CD14-positive monocyte (primary cell): ENCODE data around the gene POFUT2. TPM values are rescaled to one million over a fixed set of nuclear protein-coding genes. Genes with fewer than 3 reads are reported as not detected.

Source experiments
- DNase-seq, 3 donors: peaks; one replicate each; pipeline ENCODE4 v3.0.0-alpha.2; 2011 to 2022
- H2AFZ ChIP-seq: 2 replicates; pipeline ENCODE4 v1.6.0; 2012; ENCODE audit warnings: mild to moderate bottlenecking, low read depth, low read length, inconsistent platforms; ENCODE audit not compliant: insufficient read depth, poor library complexity, severe bottlenecking
- H3K27ac ChIP-seq, 2 donors: 1 replicate in 1 of 2; 2 replicates in 1 of 2; pipeline ENCODE4 v1.5.1; 2012 to 2013; ENCODE audit warnings: low read length in 2 of 2, control low read depth in 1 of 2, inconsistent platforms in 1 of 2, low read depth in 1 of 2, mild to moderate bottlenecking in 1 of 2
- H3K27me3 ChIP-seq, 2 donors: one replicate each; pipeline versions ENCODE4 v1.6.0 to v1.6.1; 2011 to 2013; ENCODE audit warnings: low read length in 2 of 2; ENCODE audit not compliant: control insufficient read depth in 2 of 2, insufficient read depth in 2 of 2
- H3K36me3 ChIP-seq, 2 donors: replicated peaks in 1 of 2; 1 replicate in 1 of 2; 2 replicates in 1 of 2; pipeline versions ENCODE4 v1.5.1 to v1.6.1; 2012 to 2013; ENCODE audit warnings: low read length in 2 of 2, control low read depth in 1 of 2, inconsistent platforms in 1 of 2, mild to moderate bottlenecking in 1 of 2; ENCODE audit not compliant: insufficient read depth in 2 of 2, control insufficient read depth in 1 of 2
- H3K4me1 ChIP-seq, 2 donors: 1 replicate in 1 of 2; 2 replicates in 1 of 2; pipeline versions ENCODE4 v1.5.1 to v1.6.1; 2012 to 2013; ENCODE audit warnings: low read length in 2 of 2, control low read depth in 1 of 2, inconsistent platforms in 1 of 2, mild to moderate bottlenecking in 1 of 2, moderate library complexity in 1 of 2; ENCODE audit not compliant: insufficient read depth in 2 of 2, control insufficient read depth in 1 of 2
- H3K4me2 ChIP-seq: replicated peaks from 2 replicates; pipeline ENCODE3; 2012; ENCODE audit warnings: low read length, moderate library complexity, mild to moderate bottlenecking; ENCODE audit not compliant: poor library complexity, severe bottlenecking; ENCODE audit errors: extremely low read depth
- H3K4me3 ChIP-seq, 3 experiments: fragments of 200-600 bp in 1 of 3; sonication (generic) in 1 of 3; replicated peaks in 1 of 3; 1 replicate in 2 of 3; 2 replicates in 1 of 3; pipeline ENCODE4 v1.5.1; 2011 to 2013; ENCODE audit warnings: low read length in 3 of 3, mild to moderate bottlenecking in 3 of 3, control low read depth in 2 of 3, low read depth in 2 of 3, inconsistent platforms in 1 of 3, moderate library complexity in 1 of 3
- H3K79me2 ChIP-seq: 2 replicates; pipeline ENCODE4 v1.6.0; 2012; ENCODE audit warnings: mild to moderate bottlenecking, control low read depth, inconsistent platforms, low read length, moderate library complexity; ENCODE audit not compliant: insufficient read depth
- H3K9ac ChIP-seq: 2 replicates; pipeline ENCODE4 v1.6.0; 2017; ENCODE audit warnings: low read length, mild to moderate bottlenecking; ENCODE audit not compliant: insufficient read depth, poor library complexity, severe bottlenecking
- H3K9me3 ChIP-seq, 2 donors: replicated peaks in 1 of 2; 1 replicate in 1 of 2; 2 replicates in 1 of 2; pipeline versions ENCODE4 v1.5.1 to v1.6.1; 2012 to 2013; ENCODE audit warnings: low read length in 2 of 2, control low read depth in 1 of 2; ENCODE audit not compliant: control insufficient read depth in 1 of 2, insufficient read depth in 1 of 2
- H4K20me1 ChIP-seq: 2 replicates; pipeline ENCODE4 v1.6.0; 2012; ENCODE audit warnings: mild to moderate bottlenecking, low read length, control low read depth, moderate library complexity; ENCODE audit not compliant: insufficient read depth
- H3K27ac Mint-ChIP-seq, 7 donors: one replicate each; pipeline ENCODE4 v1.8.0; 2020; ENCODE audit warnings: mild to moderate bottlenecking in 7 of 7, mixed read lengths in 7 of 7, moderate library complexity in 6 of 7, inconsistent platforms in 2 of 7
- H3K27me3 Mint-ChIP-seq, 3 donors: one replicate each; pipeline ENCODE4 v1.8.0; 2021 to 2022; ENCODE audit warnings: low read depth in 3 of 3, mild to moderate bottlenecking in 3 of 3, mixed read lengths in 3 of 3, moderate library complexity in 3 of 3, inconsistent platforms in 1 of 3
- H3K36me3 Mint-ChIP-seq, 2 donors: one replicate each; pipeline ENCODE4 v1.8.0; 2020; ENCODE audit warnings: mixed read lengths in 2 of 2, inconsistent platforms in 1 of 2, mild to moderate bottlenecking in 1 of 2
- H3K4me1 Mint-ChIP-seq: one replicate; pipeline ENCODE4 v1.8.0; 2020; ENCODE audit warnings: mild to moderate bottlenecking, mixed read lengths
- H3K4me3 Mint-ChIP-seq, 2 donors: one replicate each; pipeline ENCODE4 v1.8.0; 2020; ENCODE audit warnings: mild to moderate bottlenecking in 2 of 2, mixed read lengths in 2 of 2, moderate library complexity in 1 of 2
- H3K9me3 Mint-ChIP-seq, 7 donors: one replicate each; pipeline ENCODE4 v1.8.0; 2020 to 2022; ENCODE audit warnings: mixed read lengths in 7 of 7, mild to moderate bottlenecking in 6 of 7, moderate library complexity in 6 of 7, inconsistent platforms in 2 of 7
- WGBS: methylation state at CpG from one replicate; pipeline ENCODE4 v1.1.5; 2013; ENCODE audit warnings: missing lambda C conversion rate; ENCODE audit not compliant: insufficient coverage; 5-methylcytosine and 5-hydroxymethylcytosine counted together
- intact Hi-C, 2 donors: fragments of 100-400 bp; cut with micrococcal nuclease; formaldehyde crosslinking; loops; one replicate each; pipeline versions ENCODE4 v1.15.0 to v1.15.1; 2023
- polyA plus RNA-seq, 3 donors: library from polyadenylated mRNA; depleted of rRNA in 1 of 3; unstranded in 2 of 3; stranded (reverse) in 1 of 3; fragments of 300-500 nt in 2 of 3; fragments of >200 nt in 1 of 3; fragmentation: Illumina TruSeq in 2 of 3; gene quantifications; 1 replicate in 2 of 3; 2 replicates in 1 of 3; pipeline ENCODE4 v1.2.3, GENCODE V29; 2012 to 2021
- TF ChIP-seq, protein P1 (sequence below): fragments of 200-600 bp; IDR thresholded peaks from one replicate; pipeline ENCODE4 v1.8.0; 2022; ENCODE audit warnings: antibody characterized with exemption, mild to moderate bottlenecking

Gene POFUT2
- polyA plus RNA-seq, 3 donors, result 1.8 to 21.3 (median 2.8) TPM

DNA sequence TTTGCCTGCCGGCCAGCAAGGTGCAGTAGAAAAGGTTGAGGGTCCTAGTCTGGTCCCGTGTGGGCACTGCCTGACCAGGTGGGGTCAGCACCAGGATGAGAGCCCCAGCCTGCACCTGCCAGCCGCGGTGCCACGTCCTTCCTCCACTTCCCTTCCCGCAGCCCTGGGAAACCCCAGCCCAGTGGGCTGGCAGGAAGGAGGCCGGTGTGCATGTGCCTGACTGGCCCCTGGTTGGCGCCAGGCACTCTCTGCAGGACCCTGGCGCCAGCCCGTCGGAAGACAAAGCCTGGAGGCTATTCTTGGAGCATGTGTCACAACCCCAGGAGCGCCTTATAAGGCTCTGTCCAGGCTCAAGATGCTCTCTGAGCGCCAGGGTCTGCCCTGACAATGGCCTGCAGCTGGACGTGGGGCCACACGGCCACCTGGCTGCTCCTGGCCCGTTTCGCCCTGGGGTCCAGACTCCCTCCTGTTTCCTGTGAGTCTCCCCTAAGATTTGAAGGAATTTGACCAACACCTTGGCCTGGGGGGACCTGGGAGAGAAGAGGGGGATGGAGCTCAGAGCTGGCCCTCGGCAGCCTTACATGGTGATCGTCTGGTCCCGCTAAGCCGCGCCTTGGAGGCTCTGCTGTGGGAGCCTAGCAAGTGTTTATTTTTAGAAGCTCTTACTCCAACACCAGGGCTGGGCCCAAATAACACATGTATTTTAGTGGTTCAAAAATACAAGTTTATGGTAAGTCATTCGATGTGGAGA, 31.9 kb upstream of the POFUT2 start:
- no peaks in the 10 kb centered on the region for H3K9me3 ChIP-seq
- H3K4me2 ChIP-seq, result no peak overlapping the region
- Mint-ChIP-seq H3K4me3 (no peak overlapping the region), H3K36me3 (no peaks in the 10 kb centered on the region), H3K27me3 (peaks cover 3 to 11% (median 6%) of the 10 kb centered on the region in 3 donors), H3K27ac (no peak overlapping the region), H3K4me1 (no peaks in the 10 kb centered on the region), H3K9me3 (no peaks in the 10 kb centered on the region)
- intact Hi-C loops, result no loop called here
- WGBS, result 42% methylated on average over 18 of the region's 23 CpGs
- H3K4me1 ChIP-seq, result no peaks in the 10 kb centered on the region
- H3K9ac ChIP-seq, result no peak overlapping the region
- H3K36me3 ChIP-seq, result no peaks in the 10 kb centered on the region
- no peak overlapping the region for H3K4me3 ChIP-seq
- H4K20me1 ChIP-seq, result no peaks in the 10 kb centered on the region
- no peaks in the 10 kb centered on the region for H3K79me2 ChIP-seq
- H3K27ac ChIP-seq, result no peak overlapping the region
- H2AFZ ChIP-seq, result no peak overlapping the region
- no peak for DNase-seq
- TF ChIP-seq, protein P1, sequence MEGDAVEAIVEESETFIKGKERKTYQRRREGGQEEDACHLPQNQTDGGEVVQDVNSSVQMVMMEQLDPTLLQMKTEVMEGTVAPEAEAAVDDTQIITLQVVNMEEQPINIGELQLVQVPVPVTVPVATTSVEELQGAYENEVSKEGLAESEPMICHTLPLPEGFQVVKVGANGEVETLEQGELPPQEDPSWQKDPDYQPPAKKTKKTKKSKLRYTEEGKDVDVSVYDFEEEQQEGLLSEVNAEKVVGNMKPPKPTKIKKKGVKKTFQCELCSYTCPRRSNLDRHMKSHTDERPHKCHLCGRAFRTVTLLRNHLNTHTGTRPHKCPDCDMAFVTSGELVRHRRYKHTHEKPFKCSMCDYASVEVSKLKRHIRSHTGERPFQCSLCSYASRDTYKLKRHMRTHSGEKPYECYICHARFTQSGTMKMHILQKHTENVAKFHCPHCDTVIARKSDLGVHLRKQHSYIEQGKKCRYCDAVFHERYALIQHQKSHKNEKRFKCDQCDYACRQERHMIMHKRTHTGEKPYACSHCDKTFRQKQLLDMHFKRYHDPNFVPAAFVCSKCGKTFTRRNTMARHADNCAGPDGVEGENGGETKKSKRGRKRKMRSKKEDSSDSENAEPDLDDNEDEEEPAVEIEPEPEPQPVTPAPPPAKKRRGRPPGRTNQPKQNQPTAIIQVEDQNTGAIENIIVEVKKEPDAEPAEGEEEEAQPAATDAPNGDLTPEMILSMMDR, result no peak
- H3K27me3 ChIP-seq, result no peaks in the 10 kb centered on the region

DNA sequence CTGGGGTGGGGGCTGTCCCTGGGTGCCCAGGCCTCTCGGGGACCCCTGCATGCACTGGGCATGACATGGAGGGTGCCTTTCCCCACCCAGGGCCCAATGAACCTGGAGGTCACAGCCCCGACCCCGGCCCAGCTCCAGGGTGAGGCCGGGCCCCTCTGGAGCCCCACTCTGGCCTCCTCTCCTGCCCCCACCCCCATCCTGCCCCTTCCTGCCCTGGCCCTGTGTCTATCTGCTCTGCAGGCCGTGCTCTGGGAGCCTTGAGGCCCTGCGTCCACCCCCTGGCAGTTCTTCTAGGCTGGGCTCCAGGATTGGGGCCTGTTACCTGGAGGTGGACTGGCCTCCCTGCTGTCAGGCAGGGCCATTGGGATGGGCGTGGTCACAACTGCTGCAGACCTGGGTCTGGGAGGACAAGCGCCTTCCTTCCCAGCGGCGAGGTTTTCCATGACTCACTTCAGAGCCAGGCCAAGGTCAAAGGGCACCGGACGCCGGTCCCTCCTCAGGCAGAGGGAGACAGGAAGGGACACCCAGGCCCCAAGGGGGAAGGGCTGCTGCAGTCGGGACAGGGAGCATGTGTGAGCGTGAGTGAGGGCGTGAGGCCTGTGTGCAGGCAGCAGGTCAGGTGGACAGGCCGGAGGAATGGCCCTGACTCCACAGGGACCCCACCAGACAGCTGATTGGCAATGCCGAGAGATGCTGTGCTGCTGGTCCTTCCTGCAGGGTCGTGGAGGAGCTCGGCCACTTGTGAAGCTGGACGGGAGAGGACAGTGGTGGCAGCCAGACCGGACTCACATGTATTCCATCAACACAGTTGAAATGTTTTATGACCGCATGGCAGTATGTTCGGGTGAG, 31.1 kb upstream of the POFUT2 start:
- Histone ChIP-seq H3K4me1 (no peaks in the 10 kb centered on the region), H3K36me3 (no peaks in the 10 kb centered on the region), H3K4me2 (no peak overlapping the region), H3K9ac (no peak overlapping the region), H4K20me1 (no peaks in the 10 kb centered on the region), H3K9me3 (no peaks in the 10 kb centered on the region), H3K79me2 (no peaks in the 10 kb centered on the region), H3K27me3 (no peaks in the 10 kb centered on the region), H2AFZ (no peak overlapping the region), H3K4me3 (no peak overlapping the region), H3K27ac (no peak overlapping the region)
- Mint-ChIP-seq H3K9me3 (no peaks in the 10 kb centered on the region), H3K4me1 (no peaks in the 10 kb centered on the region), H3K27ac (no peak overlapping the region), H3K4me3 (no peak overlapping the region), H3K27me3 (peaks cover 3 to 11% (median 9%) of the 10 kb centered on the region in 3 donors), H3K36me3 (no peaks in the 10 kb centered on the region)
- DNase-seq, result no peak
- 94% methylated on average over 18 of the region's 24 CpGs for WGBS
- TF ChIP-seq, protein P1, result no peak
- intact Hi-C loops, result no loop called here
